ENCODE data around the gene MUC12.
A peak's percentile ranks its signal among the peaks of the same experiment; 100 is the strongest.
"Not testable (repeated sequence)": the region's sequence is repeated elsewhere in the genome, so short reads cannot be mapped to it uniquely, and the experiment has no call there.

The MUC12 gene

DNA sequence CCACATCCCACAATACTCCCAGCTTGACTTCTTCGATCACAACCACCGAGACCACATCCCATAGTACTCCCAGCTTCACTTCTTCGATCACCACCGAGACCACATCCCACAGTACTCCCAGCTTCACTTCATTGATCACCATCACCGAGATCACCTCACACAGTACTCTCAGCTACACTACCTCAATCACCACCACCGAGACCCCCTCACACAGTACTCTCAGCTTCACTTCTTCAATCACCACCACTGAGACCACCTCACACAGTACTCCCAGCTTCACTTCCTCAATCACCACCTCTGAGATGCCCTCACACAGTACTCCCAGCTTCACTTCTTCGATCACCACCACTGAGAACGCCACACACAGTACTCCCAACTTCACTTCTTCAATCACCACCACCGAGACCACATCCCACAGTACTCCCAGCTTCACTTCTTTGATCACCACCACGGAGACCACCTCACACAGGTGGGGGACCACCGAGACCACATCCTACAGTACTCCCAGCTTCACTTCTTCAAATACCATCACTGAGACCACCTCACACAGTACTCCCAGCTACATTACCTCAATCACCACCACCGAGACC lies 11.4 kb upstream of the MUC12 start:
- DNase-seq, result no peak

DNA sequence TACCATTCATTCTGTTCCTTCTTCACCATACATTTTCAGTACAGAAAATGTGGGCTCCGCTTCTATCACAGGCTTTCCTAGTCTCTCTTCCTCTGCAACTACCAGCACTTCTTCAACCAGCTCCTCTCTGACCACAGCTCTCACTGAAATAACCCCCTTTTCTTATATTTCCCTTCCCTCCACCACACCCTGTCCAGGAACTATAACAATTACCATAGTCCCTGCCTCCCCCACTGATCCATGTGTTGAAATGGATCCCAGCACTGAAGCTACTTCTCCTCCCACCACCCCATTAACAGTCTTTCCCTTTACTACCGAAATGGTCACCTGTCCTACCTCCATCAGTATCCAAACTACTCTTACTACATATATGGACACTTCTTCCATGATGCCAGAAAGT lies 9.5 kb upstream of the MUC12 start:
- no peak for DNase-seq

- DNase-seq, result no peak
Observed at GRCh38 chr7:100962537-100962936, 6.8 kb upstream of the MUC12 start.

GRCh38 chr7:100963386-100963785 lies 6.0 kb upstream of the MUC12 start:
- DNase-seq, result no peak

GRCh38 chr7:100963874-100964273 lies 5.5 kb upstream of the MUC12 start:
- DNase-seq, result no peak

GRCh38 chr7:100964630-100965029 lies 4.7 kb upstream of the MUC12 start:
- no peak for DNase-seq

- no peak for DNase-seq
Observed at GRCh38 chr7:100965045-100965722, 4.2 kb upstream of the MUC12 start.

- DNase-seq, result peak; percentile 61 to 69
Observed at GRCh38 chr7:100965723-100966541, 3.4 kb upstream of the MUC12 start.

DNA sequence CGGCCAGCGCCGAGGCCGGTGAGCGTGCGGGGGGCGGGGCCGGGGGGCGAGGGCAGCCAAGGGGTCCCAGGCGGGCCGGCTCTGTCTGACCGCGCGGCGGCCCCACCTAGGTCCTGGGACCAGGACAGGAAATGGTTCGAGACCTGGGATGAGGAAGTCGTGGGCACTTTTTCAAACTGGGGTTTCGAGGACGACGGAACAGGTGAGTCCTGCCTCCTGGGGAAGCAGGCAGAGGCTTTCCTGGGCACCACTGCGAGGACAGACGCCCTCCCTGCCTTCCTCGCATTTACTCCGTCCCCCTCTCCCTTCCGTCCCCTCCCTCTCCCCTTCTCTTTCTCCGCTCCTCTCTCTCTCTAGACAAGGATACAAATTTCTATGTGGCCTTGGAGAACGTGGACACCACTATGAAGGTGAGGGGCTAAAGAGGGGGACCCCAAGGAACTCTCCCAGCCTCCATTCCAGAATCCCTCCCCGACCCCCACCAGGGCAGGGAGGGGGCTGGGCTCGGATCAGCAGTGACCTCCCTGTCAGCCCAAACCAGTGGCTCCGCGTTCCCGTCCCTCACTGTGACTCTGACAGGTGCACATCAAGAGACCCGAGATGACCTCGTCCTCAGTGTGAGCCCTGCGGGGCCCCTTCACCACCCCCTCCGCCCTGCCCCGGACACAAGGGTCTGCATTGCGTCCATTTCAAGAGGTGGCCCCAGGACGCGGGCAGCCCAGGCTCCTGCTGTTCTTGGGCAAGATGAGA lies 2.6 kb upstream of the MUC12 start:
- DNase-seq, result no peak

GRCh38 chr7:100967292-100967863 lies 2.0 kb upstream of the MUC12 start:
- no peak for DNase-seq

DNA sequence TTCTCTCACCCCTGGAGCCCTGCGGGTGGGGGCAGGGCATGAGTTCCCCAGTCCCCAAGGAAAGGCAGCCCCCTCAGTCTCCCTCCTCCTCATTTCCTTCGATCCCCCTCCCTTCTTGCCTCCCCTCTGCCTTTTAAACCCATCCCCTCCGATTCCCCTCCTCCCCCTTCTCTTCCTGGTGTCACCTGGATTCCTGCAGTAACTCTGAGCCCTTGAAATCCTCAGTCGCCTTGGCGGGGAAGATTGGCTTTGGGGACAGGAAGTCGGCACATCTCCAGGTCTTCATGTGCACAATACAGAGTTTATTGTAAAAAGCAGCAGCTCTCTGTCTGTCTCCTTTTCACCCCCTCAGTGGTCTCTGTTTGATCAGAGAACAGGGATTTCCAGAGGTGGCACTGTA lies 1.3 kb upstream of the MUC12 start:
- no peak for DNase-seq

DNA sequence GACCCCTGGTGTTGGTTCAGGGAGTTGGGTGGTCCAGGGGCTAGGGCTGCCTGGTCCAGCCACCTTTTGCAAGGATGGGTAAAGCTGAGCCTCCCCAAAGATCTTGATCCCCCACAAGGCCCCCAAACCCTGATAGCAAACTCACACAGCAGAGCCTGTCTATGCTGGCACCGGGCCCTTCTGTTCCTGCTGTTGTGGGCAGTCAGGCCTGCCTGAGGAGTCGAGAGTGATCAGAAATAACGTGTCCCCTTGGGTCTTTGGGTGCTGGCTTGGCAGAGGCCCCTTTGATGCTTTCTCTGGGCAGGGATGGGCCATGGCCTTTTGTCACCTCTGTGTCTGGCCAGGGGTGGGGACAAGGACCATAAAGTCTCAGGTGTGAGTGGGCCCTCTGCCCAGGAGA lies 715 bp upstream of the MUC12 start:
- no peak for DNase-seq

DNA sequence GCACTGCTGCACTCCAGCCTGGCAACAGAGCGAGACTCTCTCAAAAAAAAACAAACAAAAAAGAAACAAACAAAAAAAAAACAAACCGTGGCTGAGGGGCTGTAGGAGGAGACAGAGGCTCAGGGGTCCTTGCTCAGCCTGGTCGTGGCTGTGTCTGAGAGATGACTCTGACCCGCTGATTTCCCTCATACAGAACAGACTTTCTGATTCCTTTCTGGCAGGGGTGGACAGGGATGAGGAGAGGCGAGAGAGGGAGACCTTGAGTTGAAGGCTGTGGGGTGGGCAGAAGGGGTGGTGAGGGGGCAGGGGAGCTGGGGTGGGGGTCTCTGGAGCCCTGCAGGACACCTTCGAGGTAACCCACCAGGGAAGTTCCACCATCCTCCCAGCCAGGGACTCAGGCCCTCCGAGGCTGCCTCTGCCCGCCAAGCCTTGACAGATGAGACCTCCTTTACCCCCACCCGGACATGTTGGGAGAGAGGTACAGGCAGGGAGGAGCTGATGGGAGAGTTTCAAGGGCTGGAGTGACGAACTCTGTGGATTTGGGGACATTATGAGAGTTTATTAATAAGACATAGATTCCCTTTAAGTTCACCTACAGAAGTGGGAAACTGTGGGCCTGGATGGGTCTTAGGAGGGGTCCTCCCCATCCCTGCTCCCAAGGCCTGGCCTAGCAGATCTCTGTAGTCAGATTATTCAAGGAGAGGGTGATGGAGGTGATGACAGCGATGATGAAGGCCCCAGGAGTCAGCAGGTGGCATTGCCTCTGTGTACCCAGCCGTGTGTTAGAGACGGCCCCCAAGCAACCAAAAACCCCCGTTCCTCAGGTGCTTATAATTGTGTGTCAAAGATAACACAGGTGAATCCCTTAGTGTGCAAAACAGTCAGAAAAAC lies 2.0 kb downstream of the MUC12 start:
- DNase-seq, result no peak

DNA sequence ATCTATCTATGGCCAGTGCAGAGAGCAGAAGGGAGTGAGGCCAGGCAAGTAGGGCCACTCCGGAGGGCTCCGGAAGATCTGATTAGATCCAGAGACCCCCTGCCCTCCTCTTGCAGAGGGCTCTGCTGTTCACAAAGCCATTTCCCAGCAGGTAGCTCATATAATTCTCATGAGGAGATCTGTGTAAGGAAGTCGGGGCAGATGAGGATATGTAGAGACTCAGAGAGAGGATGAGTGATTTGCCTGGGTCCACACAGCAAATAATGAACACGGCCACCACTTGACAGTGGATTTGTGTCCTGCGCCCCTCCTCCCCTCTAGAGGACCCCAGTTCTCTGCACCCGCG lies 2.6 kb downstream of the MUC12 start:
- no peak for DNase-seq

DNA sequence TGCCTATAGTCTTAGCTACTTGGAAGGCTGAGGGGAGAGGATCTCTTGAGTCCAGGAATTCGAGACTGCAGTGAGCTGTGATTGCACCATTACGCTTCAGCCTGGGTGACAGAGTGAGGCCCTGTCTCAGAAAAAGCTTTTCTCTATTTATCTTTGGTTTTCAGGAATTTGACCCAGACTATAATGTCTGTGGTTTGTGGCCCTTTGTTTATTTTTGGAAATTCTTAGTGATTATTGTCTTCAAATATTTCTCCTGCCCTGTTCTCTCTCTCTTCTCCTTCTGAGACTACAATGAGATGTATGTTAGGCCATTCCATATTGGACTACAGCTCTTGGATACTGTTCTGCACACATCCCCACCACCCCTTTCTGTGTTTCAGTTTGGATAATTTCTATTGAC lies 4.7 kb downstream of the MUC12 start:
- DNase-seq, result no peak

GRCh38 chr7:100975371-100975821 lies 6.0 kb downstream of the MUC12 start:
- no peak for DNase-seq

DNA sequence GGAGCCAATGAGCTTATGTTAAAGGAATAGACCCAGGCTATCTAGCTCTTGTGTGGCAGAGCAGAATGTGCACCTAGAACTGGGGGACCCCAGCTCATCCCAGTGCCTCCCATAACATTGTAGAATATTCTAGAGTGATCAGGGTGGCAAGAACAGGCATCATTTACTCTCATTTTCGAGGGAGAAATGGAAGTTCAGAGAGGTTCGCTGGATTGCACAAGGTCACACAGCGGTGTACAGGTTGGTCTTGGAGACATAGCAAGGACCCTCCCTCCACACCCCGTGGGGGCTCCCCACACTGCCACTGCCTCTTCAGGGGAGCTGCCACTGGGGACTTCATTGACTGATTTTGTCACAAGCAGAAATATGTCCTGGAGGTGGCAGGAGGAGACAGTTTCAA lies 8.9 kb downstream of the MUC12 start:
- DNase-seq, result no peak

DNA sequence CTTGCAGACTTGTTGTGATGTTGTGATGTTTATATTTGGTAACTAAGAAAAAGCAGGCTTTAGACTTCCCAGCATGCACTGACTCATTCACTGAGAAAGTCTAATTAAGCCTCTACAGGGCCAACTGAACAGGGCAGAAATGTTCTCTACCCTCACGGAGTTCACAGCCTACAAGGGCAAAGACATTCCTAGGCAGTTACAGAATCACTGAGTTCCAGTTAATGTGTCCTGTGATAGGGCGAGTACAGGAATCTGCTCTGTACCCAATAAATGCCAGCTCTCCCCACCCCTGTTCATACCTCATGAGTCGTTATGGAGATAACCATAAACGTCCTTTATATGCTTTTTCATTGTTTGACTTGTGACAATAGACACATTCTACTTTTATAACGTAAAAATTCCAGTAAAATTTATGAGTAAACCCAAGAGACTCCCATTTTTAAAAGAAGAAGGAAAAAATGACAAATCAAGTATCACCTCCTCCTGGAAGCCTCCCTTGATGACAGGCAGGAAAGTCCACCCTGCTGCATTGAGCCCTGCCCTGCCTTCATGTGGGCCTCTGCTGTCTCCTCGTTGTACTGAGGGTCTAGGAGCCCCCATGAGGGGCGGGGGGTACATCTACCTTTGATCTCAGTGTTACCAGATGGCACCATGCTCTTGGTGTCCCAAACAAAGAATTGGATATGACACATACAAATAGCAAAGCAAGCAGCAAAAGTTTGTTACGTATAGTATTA lies 14.3 kb downstream of the MUC12 start:
- DNase-seq, result no peak

DNA sequence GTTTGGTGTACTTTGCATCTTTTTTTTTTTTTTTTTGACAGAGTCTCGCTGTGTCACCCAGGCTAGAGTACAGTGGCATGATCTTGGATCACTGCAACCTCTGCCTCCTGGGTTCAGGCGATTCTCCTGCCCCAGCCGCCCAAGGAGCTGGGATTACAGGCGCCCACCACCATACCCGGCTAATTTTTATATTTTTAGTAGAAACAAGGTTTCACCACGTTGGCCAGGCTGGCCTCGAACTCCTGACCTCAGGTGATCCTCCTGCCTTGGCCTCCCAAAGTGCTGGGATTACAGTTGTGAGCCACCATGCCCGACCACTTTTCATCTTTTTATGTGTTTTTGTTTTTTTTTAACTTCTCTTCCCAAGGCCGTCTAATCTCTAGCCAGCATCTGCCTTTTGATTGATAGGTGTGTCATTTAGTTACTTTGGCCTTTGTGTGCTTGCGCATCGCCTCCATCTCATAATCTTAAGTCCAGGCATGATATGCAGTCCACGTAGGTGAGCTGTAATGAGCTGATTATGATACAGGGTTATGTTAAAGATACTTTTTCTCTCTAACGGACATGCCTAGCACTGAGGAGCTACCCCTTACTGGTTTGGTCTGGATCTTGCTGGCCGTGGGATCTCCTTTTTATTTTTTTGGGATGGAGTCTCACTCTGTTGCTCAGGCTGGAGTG lies 15.0 kb downstream of the MUC12 start:
- DNase-seq, result not testable (repeated sequence)

GRCh38 chr7:100985033-100985797 lies 15.8 kb downstream of the MUC12 start:
- not testable (repeated sequence) for DNase-seq

All from inflammatory macrophage (primary cell).